ENCODE measurements around the gene OGDH.

DNA sequence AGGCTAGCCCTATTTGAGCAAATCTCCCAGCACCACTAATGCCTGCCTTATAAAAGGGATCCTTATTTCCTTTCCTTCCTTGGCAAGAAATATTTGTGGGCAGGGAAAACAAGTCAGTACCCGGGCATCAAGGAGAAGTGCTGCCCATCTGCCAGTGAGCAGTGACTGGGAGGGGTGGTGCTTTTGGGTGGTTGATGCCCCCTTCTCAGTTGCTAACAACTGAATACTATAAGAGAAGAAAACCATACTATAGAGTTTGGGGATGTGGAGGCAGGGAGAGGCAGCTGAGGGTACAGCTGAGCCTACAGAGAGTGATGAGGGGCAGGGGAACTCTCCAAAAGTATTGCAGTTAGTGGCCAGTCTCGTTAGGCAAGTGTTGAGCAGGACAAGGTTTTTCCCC is 39.3 kb downstream of the OGDH start:
- TF ChIP-seq POLR2A (IDR thresholded peaks at IDR 0.05; ENCODE audit: borderline replicate concordance, extremely low read depth, insufficient read depth, insufficient read length) (no peak), EZH2 (IDR thresholded peaks at IDR 0.05) (no peak), JUND (IDR thresholded peaks at IDR 0.05) (no peak), SIN3A (IDR thresholded peaks at IDR 0.05; ENCODE audit: low read depth) (no peak), POLR2AphosphoS5 (IDR thresholded peaks at IDR 0.05; ENCODE audit: low read depth, low read length) (no peak), EZH2phosphoT487 (IDR thresholded peaks at IDR 0.05; ENCODE audit: borderline replicate concordance) (no peak), CBX3 (IDR thresholded peaks at IDR 0.05; ENCODE audit: low read depth) (no peak)
- TF ChIP-seq, protein P1, sequence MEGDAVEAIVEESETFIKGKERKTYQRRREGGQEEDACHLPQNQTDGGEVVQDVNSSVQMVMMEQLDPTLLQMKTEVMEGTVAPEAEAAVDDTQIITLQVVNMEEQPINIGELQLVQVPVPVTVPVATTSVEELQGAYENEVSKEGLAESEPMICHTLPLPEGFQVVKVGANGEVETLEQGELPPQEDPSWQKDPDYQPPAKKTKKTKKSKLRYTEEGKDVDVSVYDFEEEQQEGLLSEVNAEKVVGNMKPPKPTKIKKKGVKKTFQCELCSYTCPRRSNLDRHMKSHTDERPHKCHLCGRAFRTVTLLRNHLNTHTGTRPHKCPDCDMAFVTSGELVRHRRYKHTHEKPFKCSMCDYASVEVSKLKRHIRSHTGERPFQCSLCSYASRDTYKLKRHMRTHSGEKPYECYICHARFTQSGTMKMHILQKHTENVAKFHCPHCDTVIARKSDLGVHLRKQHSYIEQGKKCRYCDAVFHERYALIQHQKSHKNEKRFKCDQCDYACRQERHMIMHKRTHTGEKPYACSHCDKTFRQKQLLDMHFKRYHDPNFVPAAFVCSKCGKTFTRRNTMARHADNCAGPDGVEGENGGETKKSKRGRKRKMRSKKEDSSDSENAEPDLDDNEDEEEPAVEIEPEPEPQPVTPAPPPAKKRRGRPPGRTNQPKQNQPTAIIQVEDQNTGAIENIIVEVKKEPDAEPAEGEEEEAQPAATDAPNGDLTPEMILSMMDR (IDR thresholded peaks at IDR 0.05 in 2 of 3, conservative IDR thresholded peaks at IDR 0.05 in 1 of 3; ENCODE audit: borderline replicate concordance in 1 of 3, insufficient read depth in 1 of 3, low read depth in 2 of 3, low read length in 2 of 3) = no peak
- TF ChIP-seq, protein P2, sequence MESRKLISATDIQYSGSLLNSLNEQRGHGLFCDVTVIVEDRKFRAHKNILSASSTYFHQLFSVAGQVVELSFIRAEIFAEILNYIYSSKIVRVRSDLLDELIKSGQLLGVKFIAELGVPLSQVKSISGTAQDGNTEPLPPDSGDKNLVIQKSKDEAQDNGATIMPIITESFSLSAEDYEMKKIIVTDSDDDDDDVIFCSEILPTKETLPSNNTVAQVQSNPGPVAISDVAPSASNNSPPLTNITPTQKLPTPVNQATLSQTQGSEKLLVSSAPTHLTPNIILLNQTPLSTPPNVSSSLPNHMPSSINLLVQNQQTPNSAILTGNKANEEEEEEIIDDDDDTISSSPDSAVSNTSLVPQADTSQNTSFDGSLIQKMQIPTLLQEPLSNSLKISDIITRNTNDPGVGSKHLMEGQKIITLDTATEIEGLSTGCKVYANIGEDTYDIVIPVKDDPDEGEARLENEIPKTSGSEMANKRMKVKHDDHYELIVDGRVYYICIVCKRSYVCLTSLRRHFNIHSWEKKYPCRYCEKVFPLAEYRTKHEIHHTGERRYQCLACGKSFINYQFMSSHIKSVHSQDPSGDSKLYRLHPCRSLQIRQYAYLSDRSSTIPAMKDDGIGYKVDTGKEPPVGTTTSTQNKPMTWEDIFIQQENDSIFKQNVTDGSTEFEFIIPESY (IDR thresholded peaks at IDR 0.05; ENCODE audit: extremely low read depth, insufficient replicate concordance, low read length) = no peak

Data from HCT116 (cell line).